Measurements from ENCODE around the gene TLR5. TPM values are rescaled to one million over a fixed set of nuclear protein-coding genes. Genes with fewer than 3 reads are reported as not detected.

TLR5 gene
- total RNA-seq, 1 experiment from 2014 or later = 1.8 TPM

GRCh38 chr1:223102797-223103533 is 40.1 kb downstream of the TLR5 start:
- no peaks in the 10 kb centered on the region for H3K9me3 ChIP-seq
- Mint-ChIP-seq H3K27ac (ENCODE audit: unreplicated experiment) (no peak overlapping the region), H3K9me3 (ENCODE audit: unreplicated experiment) (peaks cover 25% of the 10 kb centered on the region), H3K27me3 (ENCODE audit: insufficient read depth, unreplicated experiment) (no peaks in the 10 kb centered on the region), H3K4me1 (ENCODE audit: low read depth, unreplicated experiment) (no peaks in the 10 kb centered on the region), H3K36me3 (ENCODE audit: insufficient read depth, unreplicated experiment) (no peaks in the 10 kb centered on the region), H3K4me3 (ENCODE audit: unreplicated experiment) (no peak overlapping the region)
- H3K27me3 ChIP-seq (replicated peaks; ENCODE audit: control insufficient read depth, insufficient read depth, low read length) = no peaks in the 10 kb centered on the region
- TF ChIP-seq, protein P1, sequence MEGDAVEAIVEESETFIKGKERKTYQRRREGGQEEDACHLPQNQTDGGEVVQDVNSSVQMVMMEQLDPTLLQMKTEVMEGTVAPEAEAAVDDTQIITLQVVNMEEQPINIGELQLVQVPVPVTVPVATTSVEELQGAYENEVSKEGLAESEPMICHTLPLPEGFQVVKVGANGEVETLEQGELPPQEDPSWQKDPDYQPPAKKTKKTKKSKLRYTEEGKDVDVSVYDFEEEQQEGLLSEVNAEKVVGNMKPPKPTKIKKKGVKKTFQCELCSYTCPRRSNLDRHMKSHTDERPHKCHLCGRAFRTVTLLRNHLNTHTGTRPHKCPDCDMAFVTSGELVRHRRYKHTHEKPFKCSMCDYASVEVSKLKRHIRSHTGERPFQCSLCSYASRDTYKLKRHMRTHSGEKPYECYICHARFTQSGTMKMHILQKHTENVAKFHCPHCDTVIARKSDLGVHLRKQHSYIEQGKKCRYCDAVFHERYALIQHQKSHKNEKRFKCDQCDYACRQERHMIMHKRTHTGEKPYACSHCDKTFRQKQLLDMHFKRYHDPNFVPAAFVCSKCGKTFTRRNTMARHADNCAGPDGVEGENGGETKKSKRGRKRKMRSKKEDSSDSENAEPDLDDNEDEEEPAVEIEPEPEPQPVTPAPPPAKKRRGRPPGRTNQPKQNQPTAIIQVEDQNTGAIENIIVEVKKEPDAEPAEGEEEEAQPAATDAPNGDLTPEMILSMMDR (IDR thresholded peaks at IDR 0.05; ENCODE audit: insufficient read depth in 1 of 2, low read depth in 1 of 2, low read length in 1 of 2, severe bottlenecking in 1 of 2, unreplicated experiment in 1 of 2) = no peak
- peak; percentile 24 to 52 for DNase-seq
- no TSS peak for BruUV-seq (replicated peaks)
- no peaks in the 10 kb centered on the region for H3K36me3 ChIP-seq (ENCODE audit: control insufficient read depth, insufficient read depth, low read length)
- ChIA-PET POLR2A (no interaction called here), CTCF (interaction anchor here (0.9 to 1.1 kb wide), 2 partner anchors 13 to 31 kb away, joined by 3 to 4 read pairs; no protein-coding TSS in a partner anchor)
- intact Hi-C loops (cut with micrococcal nuclease; ENCODE audit: unreplicated experiment) = no loop called here
- H3K4me1 ChIP-seq = peaks cover 14% of the 10 kb centered on the region
- no peak overlapping the region for H3K4me3 ChIP-seq (ENCODE audit: low read depth, low read length)

DNA sequence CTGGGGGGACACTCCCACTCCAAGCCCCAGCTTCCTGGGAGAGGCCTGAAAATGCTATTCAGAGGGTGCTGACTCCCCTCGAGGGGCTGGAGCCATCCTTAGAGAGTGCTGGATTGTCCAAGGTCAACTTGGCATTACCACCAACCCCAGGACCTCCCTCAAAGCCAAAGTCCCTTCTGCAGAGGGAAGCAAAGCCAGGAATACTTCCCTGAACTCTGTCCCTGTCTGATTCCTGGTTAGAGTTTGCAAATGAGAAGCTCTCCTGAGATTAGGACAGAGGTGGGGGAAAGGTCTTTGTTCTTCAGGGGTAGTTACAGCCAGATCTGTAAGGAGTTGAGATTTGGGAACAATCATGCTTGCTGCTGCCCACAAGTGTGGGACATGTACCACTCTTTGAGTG is 45.3 kb downstream of the TLR5 start:
- Histone ChIP-seq H3K36me3 (ENCODE audit: control insufficient read depth, insufficient read depth, low read length) (no peaks in the 10 kb centered on the region), H3K9me3 (no peaks in the 10 kb centered on the region), H3K27me3 (replicated peaks; ENCODE audit: control insufficient read depth, insufficient read depth, low read length) (no peaks in the 10 kb centered on the region), H3K4me1 (peaks cover 1% of the 10 kb centered on the region; the same call in 1 of the 2 replicates), H3K4me3 (ENCODE audit: low read depth, low read length) (no peak overlapping the region)
- intact Hi-C loops (cut with micrococcal nuclease; ENCODE audit: unreplicated experiment) = no loop called here
- Mint-ChIP-seq H3K4me1 (ENCODE audit: low read depth, unreplicated experiment) (peaks cover 5% of the 10 kb centered on the region), H3K4me3 (ENCODE audit: unreplicated experiment) (no peak overlapping the region), H3K36me3 (ENCODE audit: insufficient read depth, unreplicated experiment) (no peaks in the 10 kb centered on the region), H3K9me3 (ENCODE audit: unreplicated experiment) (peaks cover 23% of the 10 kb centered on the region), H3K27me3 (ENCODE audit: insufficient read depth, unreplicated experiment) (no peaks in the 10 kb centered on the region), H3K27ac (ENCODE audit: unreplicated experiment) (no peak overlapping the region)
- no peak for DNase-seq
- ChIA-PET CTCF (no interaction called here), POLR2A (no interaction called here)
- BruUV-seq (replicated peaks) = no TSS peak
- TF ChIP-seq, protein P1 (IDR thresholded peaks at IDR 0.05; ENCODE audit: insufficient read depth in 1 of 2, low read depth in 1 of 2, low read length in 1 of 2, severe bottlenecking in 1 of 2, unreplicated experiment in 1 of 2) = no peak

- ChIA-PET POLR2A (no interaction called here), CTCF (no interaction called here)
- H3K36me3 Mint-ChIP-seq (ENCODE audit: insufficient read depth, unreplicated experiment) = no peaks in the 10 kb centered on the region
- no peak overlapping the region for H3K4me3 Mint-ChIP-seq (ENCODE audit: unreplicated experiment)
- H3K4me3 ChIP-seq (ENCODE audit: low read depth, low read length) = no peak overlapping the region
- no peaks in the 10 kb centered on the region for H3K4me1 ChIP-seq
- H3K27me3 Mint-ChIP-seq (ENCODE audit: insufficient read depth, unreplicated experiment) = no peaks in the 10 kb centered on the region
- peaks cover 6% of the 10 kb centered on the region for H3K4me1 Mint-ChIP-seq (ENCODE audit: low read depth, unreplicated experiment)
- H3K36me3 ChIP-seq (ENCODE audit: control insufficient read depth, insufficient read depth, low read length) = no peaks in the 10 kb centered on the region
- BruUV-seq (replicated peaks) = no TSS peak
- H3K27me3 ChIP-seq (replicated peaks; ENCODE audit: control insufficient read depth, insufficient read depth, low read length) = no peaks in the 10 kb centered on the region
- peaks cover 17% of the 10 kb centered on the region for H3K9me3 Mint-ChIP-seq (ENCODE audit: unreplicated experiment)
- no peak for DNase-seq
- H3K27ac Mint-ChIP-seq (ENCODE audit: unreplicated experiment) = no peak overlapping the region
- TF ChIP-seq, protein P1 (IDR thresholded peaks at IDR 0.05; ENCODE audit: insufficient read depth in 1 of 2, low read depth in 1 of 2, low read length in 1 of 2, severe bottlenecking in 1 of 2, unreplicated experiment in 1 of 2) = no peak
- no peaks in the 10 kb centered on the region for H3K9me3 ChIP-seq
- intact Hi-C loops (cut with micrococcal nuclease; ENCODE audit: unreplicated experiment) = no loop called here
Observed at GRCh38 chr1:223095870-223096269, 47.2 kb downstream of the TLR5 start.
